Measurements from ENCODE around the gene TIFAB.

Gene TIFAB

DNA sequence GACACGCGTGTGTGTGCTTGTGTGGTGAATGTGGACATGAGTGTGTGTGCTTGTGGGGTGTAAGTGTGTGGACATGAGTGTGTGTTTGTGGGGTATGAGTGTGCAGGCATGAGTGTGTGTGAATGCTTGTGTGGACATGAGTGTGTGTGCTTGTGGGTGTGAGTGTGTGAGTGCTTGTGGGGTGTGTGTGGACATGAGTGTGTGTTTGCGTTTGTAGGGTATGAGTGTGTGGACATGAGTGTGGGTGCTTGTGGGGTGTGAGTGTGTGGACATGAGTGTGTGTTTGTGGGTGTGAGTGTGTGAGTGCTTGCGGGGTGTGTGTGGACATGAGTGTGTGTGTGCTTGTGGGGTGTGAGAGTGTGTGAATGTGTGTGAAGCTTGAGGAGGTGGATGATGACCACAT, 29.8 kb upstream of the TIFAB start:
- H3K4me3 ChIP-seq (ENCODE audit: low read depth, low read length), result no peak overlapping the region
- no peak for TF ChIP-seq CTCF (IDR thresholded peaks at IDR 0.05; ENCODE audit: borderline replicate concordance, insufficient read depth, low read depth, low read length)

GRCh38 chr5:135481387-135481786, 29.2 kb upstream of the TIFAB start:
- no peak for TF ChIP-seq CTCF (IDR thresholded peaks at IDR 0.05; ENCODE audit: borderline replicate concordance, insufficient read depth, low read depth, low read length)
- no peak overlapping the region for H3K4me3 ChIP-seq (ENCODE audit: low read depth, low read length)

GRCh38 chr5:135480511-135480910, 28.4 kb upstream of the TIFAB start:
- no peak overlapping the region for H3K4me3 ChIP-seq (ENCODE audit: low read depth, low read length)
- no peak for TF ChIP-seq CTCF (IDR thresholded peaks at IDR 0.05; ENCODE audit: borderline replicate concordance, insufficient read depth, low read depth, low read length)

GRCh38 chr5:135478938-135479337, 26.8 kb upstream of the TIFAB start:
- no peak overlapping the region for H3K4me3 ChIP-seq (ENCODE audit: low read depth, low read length)
- TF ChIP-seq CTCF (IDR thresholded peaks at IDR 0.05; ENCODE audit: borderline replicate concordance, insufficient read depth, low read depth, low read length), result no peak

GRCh38 chr5:135477613-135478066, 25.5 kb upstream of the TIFAB start:
- no peak overlapping the region for H3K4me3 ChIP-seq (ENCODE audit: low read depth, low read length)
- no peak for TF ChIP-seq CTCF (IDR thresholded peaks at IDR 0.05; ENCODE audit: borderline replicate concordance, insufficient read depth, low read depth, low read length)

DNA sequence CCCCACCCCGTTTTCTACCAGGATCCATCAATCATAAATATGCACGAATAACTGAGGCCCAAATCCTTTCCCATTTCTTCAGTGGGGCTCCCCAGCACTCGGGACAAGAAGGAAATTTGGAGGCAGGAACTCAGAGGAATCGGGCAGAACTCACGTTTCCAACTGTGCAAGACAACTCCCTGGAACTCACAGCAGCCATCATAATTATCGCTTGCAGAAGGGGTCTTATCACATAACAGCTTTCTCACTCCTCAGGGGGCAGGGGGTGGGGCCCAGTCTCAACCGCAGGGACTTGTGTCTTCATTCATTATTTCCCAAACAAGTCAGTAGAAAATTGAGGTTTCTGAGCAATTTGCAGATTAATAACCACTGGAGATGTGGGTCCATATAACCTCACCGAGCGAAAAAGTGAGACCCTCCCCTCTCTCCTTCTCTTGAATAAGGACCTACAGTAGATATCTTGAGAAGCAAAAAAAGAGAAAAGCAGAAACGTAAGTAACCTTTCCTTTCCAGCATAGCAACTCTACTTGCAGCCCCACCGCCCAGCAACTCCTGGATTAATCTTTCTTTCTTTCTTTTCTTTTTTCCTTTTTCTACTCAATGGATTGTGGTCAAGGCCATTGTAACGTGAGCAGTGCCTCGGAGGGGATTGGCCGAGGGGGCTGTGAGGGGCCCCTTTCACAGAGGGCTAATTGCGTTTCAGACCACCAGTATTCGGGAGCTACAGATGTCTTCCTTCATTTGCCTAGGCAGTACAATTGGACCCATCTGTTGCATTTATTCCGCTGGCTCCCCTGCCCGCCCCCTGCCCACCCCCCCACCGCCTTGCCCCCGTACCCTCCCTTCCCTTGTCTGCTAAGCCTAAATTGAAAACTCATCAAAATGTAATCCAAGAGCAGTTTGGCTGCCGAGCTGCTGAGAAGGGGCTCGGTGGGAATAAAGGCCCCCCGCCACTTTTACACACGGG, 24.7 kb upstream of the TIFAB start:
- TF ChIP-seq CTCF (IDR thresholded peaks at IDR 0.05; ENCODE audit: borderline replicate concordance, insufficient read depth, low read depth, low read length), result no peak
- no peak overlapping the region for H3K4me3 ChIP-seq (ENCODE audit: low read depth, low read length)
